WTC11 (cell line): ENCODE results near the gene ERC1. TPM values are rescaled to one million over a fixed set of nuclear protein-coding genes. Genes with fewer than 3 reads are reported as not detected.

Source experiments
- ATAC-seq: fragments of 200-7000 bp; cut with Tn5 transposase; 2 replicates; pipeline ENCODE4 v1.10.0; 2021; ENCODE audit warnings: mild to moderate bottlenecking, moderate library complexity
- CTCF ChIA-PET: fragments of 300-600 bp; sonication (Branson Sonifier 250); formaldehyde crosslinking; loops from one replicate; lab custom pipeline; 2021; ENCODE audit warnings: antibody characterized with exemption; lab: Charles Lee
- POLR2A ChIA-PET: fragments of 350-600 bp; sonication (Branson Sonifier 250); formaldehyde crosslinking; loops from one replicate; lab custom pipeline; 2021; ENCODE audit warnings: antibody characterized with exemption; lab: Charles Lee
- DNase-seq: peaks from one replicate; pipeline ENCODE4 v3.0.0; 2021; ENCODE audit warnings: low spot score
- H3K27ac Mint-ChIP-seq: 2 replicates; pipeline ENCODE4 v1.8.0; 2021; ENCODE audit warnings: mixed read lengths
- H3K27me3 Mint-ChIP-seq: 2 replicates; pipeline ENCODE4 v1.8.0; 2021; ENCODE audit warnings: low read depth, mild to moderate bottlenecking, moderate library complexity, mixed read lengths
- H3K36me3 Mint-ChIP-seq: 2 replicates; pipeline ENCODE4 v1.8.0; 2021; ENCODE audit warnings: mixed read lengths
- H3K4me1 Mint-ChIP-seq: 2 replicates; pipeline ENCODE4 v1.8.0; 2022; ENCODE audit warnings: mixed read lengths
- H3K4me3 Mint-ChIP-seq: 2 replicates; pipeline ENCODE4 v1.8.0; 2021; ENCODE audit warnings: mild to moderate bottlenecking, moderate library complexity, mixed read lengths
- H3K9me3 Mint-ChIP-seq: 2 replicates; pipeline ENCODE4 v1.8.0; 2021; ENCODE audit warnings: mixed read lengths
- ATF1 ChIP-seq: sonication (generic); formaldehyde crosslinking; IDR thresholded peaks from 2 replicates; pipeline ENCODE4 v1.8.1; 2023; ENCODE audit warnings: mild to moderate bottlenecking, moderate library complexity, missing genetic modification reagents
- ATF2 ChIP-seq: sonication (generic); formaldehyde crosslinking; IDR thresholded peaks from 2 replicates; pipeline ENCODE4 v1.8.1; 2022; ENCODE audit warnings: low read depth, missing genetic modification reagents, borderline replicate concordance
- CREB1 ChIP-seq: sonication (generic); formaldehyde crosslinking; IDR thresholded peaks from 2 replicates; pipeline ENCODE4 v1.8.0; 2023; ENCODE audit warnings: mild to moderate bottlenecking, missing genetic modification reagents
- ETV6 ChIP-seq: sonication (generic); formaldehyde crosslinking; IDR thresholded peaks from 2 replicates; pipeline ENCODE4 v1.8.1; 2022; ENCODE audit warnings: mild to moderate bottlenecking, missing genetic modification reagents
- MXD4 ChIP-seq: fragments of 250-450 bp; sonication (Bioruptor Pico); IDR thresholded peaks from 2 replicates; pipeline ENCODE4 v1.8.0; 2021; ENCODE audit warnings: mild to moderate bottlenecking, moderate library complexity, borderline replicate concordance
- NFYB ChIP-seq: sonication (generic); formaldehyde crosslinking; conservative IDR thresholded peaks from 2 replicates; pipeline ENCODE4 v1.8.0; 2022; ENCODE audit warnings: low read depth, missing genetic modification reagents
- PRDM15 ChIP-seq: sonication (generic); formaldehyde crosslinking; IDR thresholded peaks from 2 replicates; pipeline ENCODE4 v1.8.0; 2022; ENCODE audit warnings: missing genetic modification reagents
- RORB ChIP-seq: fragments of 250-450 bp; sonication (Bioruptor Pico); IDR thresholded peaks from 2 replicates; pipeline ENCODE4 v1.9.0; 2021; ENCODE audit warnings: mild to moderate bottlenecking
- SMAD3 ChIP-seq: sonication (generic); formaldehyde crosslinking; IDR thresholded peaks from 2 replicates; pipeline ENCODE4 v1.8.0; 2022; ENCODE audit warnings: missing genetic modification reagents, mild to moderate bottlenecking, borderline replicate concordance
- total RNA-seq: library from RNA; stranded (reverse); gene quantifications from 3 replicates; pipeline ENCODE4 v1.2.3, GENCODE V29; 2021
- TF ChIP-seq, protein P1 (sequence below): sonication (generic); formaldehyde crosslinking; IDR thresholded peaks from 2 replicates; pipeline ENCODE4 v1.8.1; 2023; ENCODE audit warnings: mild to moderate bottlenecking, missing genetic modification reagents
- TF ChIP-seq, protein P2 (sequence below): fragments of 250-450 bp; sonication (Bioruptor Pico); IDR thresholded peaks from 2 replicates; pipeline ENCODE4 v1.9.0; 2021; ENCODE audit warnings: mild to moderate bottlenecking, borderline replicate concordance
- TF ChIP-seq, protein P3 (sequence below): sonication (generic); formaldehyde crosslinking; IDR thresholded peaks from 2 replicates; pipeline ENCODE4 v1.8.0; 2023; ENCODE audit warnings: missing genetic modification reagents
- TF ChIP-seq, protein P4 (sequence below): fragments of 250-450 bp; sonication (Bioruptor Pico); IDR thresholded peaks from 2 replicates; pipeline ENCODE4 v2.1.2; 2022; ENCODE audit warnings: mild to moderate bottlenecking, moderate library complexity
- TF ChIP-seq, protein P5 (sequence below): sonication (generic); formaldehyde crosslinking; IDR thresholded peaks from 2 replicates; pipeline ENCODE4 v1.8.0; 2022; ENCODE audit warnings: mild to moderate bottlenecking, missing genetic modification reagents

ERC1 gene
- total RNA-seq, 1 experiment from 2014 or later, result 47.5 TPM

DNA sequence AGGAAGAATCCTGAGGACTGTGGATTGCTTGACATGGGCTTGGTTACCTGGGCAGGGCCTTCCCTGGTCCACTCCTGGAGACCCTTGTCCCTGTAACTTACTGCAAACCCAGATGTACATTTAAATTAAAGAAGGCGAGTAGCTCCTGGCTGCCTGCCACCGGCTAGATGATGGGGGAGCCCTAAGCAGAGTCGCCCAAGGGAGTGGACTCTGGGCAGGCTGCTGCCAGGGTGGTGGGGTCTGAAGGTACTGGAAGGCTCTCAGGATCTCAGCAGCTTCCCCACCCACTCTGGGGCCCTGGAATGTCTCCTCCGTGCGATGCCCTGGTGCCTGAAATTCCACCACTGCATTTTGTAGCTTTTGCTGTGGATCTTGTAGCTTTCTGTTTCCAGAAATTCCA lies 528.6 kb downstream of the ERC1 start (continued):
- TF ChIP-seq, protein P1, sequence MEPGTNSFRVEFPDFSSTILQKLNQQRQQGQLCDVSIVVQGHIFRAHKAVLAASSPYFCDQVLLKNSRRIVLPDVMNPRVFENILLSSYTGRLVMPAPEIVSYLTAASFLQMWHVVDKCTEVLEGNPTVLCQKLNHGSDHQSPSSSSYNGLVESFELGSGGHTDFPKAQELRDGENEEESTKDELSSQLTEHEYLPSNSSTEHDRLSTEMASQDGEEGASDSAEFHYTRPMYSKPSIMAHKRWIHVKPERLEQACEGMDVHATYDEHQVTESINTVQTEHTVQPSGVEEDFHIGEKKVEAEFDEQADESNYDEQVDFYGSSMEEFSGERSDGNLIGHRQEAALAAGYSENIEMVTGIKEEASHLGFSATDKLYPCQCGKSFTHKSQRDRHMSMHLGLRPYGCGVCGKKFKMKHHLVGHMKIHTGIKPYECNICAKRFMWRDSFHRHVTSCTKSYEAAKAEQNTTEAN (CRISPR knock-in tag), result no peak
- no peak for TF ChIP-seq NFYB (CRISPR knock-in tag)
- TF ChIP-seq SMAD3 (CRISPR knock-in tag), result no peak
- no peak for TF ChIP-seq ATF2

GRCh38 chr12:1523046-1523445 lies 532.0 kb downstream of the ERC1 start:
- ATAC-seq (peak; percentile 46), DNase-seq (no peak)
- ChIA-PET CTCF (interaction anchor here (1.1 to 1.3 kb wide), 3 partner anchors 60 to 405 kb away, joined by 3 to 4 read pairs (median 4); no protein-coding TSS in a partner anchor), POLR2A (no interaction called here)
- Mint-ChIP-seq H3K27ac (no peak overlapping the region), H3K4me3 (no peak overlapping the region), H3K4me1 (peaks cover 37% of the 10 kb centered on the region), H3K36me3 (no peaks in the 10 kb centered on the region), H3K27me3 (peaks cover 37% of the 10 kb centered on the region), H3K9me3 (no peaks in the 10 kb centered on the region)
- TF ChIP-seq, protein P2, sequence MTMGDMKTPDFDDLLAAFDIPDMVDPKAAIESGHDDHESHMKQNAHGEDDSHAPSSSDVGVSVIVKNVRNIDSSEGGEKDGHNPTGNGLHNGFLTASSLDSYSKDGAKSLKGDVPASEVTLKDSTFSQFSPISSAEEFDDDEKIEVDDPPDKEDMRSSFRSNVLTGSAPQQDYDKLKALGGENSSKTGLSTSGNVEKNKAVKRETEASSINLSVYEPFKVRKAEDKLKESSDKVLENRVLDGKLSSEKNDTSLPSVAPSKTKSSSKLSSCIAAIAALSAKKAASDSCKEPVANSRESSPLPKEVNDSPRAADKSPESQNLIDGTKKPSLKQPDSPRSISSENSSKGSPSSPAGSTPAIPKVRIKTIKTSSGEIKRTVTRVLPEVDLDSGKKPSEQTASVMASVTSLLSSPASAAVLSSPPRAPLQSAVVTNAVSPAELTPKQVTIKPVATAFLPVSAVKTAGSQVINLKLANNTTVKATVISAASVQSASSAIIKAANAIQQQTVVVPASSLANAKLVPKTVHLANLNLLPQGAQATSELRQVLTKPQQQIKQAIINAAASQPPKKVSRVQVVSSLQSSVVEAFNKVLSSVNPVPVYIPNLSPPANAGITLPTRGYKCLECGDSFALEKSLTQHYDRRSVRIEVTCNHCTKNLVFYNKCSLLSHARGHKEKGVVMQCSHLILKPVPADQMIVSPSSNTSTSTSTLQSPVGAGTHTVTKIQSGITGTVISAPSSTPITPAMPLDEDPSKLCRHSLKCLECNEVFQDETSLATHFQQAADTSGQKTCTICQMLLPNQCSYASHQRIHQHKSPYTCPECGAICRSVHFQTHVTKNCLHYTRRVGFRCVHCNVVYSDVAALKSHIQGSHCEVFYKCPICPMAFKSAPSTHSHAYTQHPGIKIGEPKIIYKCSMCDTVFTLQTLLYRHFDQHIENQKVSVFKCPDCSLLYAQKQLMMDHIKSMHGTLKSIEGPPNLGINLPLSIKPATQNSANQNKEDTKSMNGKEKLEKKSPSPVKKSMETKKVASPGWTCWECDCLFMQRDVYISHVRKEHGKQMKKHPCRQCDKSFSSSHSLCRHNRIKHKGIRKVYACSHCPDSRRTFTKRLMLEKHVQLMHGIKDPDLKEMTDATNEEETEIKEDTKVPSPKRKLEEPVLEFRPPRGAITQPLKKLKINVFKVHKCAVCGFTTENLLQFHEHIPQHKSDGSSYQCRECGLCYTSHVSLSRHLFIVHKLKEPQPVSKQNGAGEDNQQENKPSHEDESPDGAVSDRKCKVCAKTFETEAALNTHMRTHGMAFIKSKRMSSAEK (CRISPR knock-in tag), result no peak
- no peak for TF ChIP-seq ATF1 (CRISPR knock-in tag)
- TF ChIP-seq CREB1 (CRISPR knock-in tag), result no peak
- TF ChIP-seq PRDM15 (CRISPR knock-in tag), result no peak
- TF ChIP-seq, protein P3, sequence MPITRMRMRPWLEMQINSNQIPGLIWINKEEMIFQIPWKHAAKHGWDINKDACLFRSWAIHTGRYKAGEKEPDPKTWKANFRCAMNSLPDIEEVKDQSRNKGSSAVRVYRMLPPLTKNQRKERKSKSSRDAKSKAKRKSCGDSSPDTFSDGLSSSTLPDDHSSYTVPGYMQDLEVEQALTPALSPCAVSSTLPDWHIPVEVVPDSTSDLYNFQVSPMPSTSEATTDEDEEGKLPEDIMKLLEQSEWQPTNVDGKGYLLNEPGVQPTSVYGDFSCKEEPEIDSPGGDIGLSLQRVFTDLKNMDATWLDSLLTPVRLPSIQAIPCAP (CRISPR knock-in tag), result no peak
- TF ChIP-seq ETV6 (CRISPR knock-in tag), result no peak
- TF ChIP-seq MXD4 (CRISPR knock-in tag), result no peak
- TF ChIP-seq, protein P4, sequence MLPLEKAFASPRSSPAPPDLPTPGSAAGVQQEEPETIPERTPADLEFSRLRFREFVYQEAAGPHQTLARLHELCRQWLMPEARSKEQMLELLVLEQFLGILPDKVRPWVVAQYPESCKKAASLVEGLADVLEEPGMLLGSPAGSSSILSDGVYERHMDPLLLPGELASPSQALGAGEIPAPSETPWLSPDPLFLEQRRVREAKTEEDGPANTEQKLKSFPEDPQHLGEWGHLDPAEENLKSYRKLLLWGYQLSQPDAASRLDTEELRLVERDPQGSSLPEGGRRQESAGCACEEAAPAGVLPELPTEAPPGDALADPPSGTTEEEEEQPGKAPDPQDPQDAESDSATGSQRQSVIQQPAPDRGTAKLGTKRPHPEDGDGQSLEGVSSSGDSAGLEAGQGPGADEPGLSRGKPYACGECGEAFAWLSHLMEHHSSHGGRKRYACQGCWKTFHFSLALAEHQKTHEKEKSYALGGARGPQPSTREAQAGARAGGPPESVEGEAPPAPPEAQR (CRISPR knock-in tag), result no peak
- TF ChIP-seq RORB (CRISPR knock-in tag), result no peak
- TF ChIP-seq, protein P5, sequence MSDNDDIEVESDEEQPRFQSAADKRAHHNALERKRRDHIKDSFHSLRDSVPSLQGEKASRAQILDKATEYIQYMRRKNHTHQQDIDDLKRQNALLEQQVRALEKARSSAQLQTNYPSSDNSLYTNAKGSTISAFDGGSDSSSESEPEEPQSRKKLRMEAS, result no peak
